Body of pancreas (tissue), 4 donors: Measurements from ENCODE around the gene ZBTB33. TPM values are rescaled to one million over a fixed set of nuclear protein-coding genes. Genes with fewer than 3 reads are reported as not detected.
A peak's percentile ranks its signal among the peaks of the same experiment; 100 is the strongest.

Source experiments
- ATAC-seq: fragments of 150-250 bp; one replicate; pipeline ENCODE4 v1.9.1; 2016
- DNase-seq, 4 donors: peaks; one replicate each; pipeline ENCODE4 v3.0.0-alpha.2; 2019
- H3K27ac ChIP-seq, 4 donors: fragments of 200-600 bp; sonication (generic); 1 replicate in 3 of 4; 2 replicates in 1 of 4; pipeline versions ENCODE4 v1.5.1 to v1.6.1; 2016 to 2019; ENCODE audit warnings: mild to moderate bottlenecking in 1 of 4, mixed read lengths in 1 of 4, moderate library complexity in 1 of 4
- H3K27me3 ChIP-seq, 2 donors: fragments of 200-600 bp; sonication (generic); one replicate each; pipeline ENCODE4 v1.6.0; 2016; ENCODE audit warnings: mild to moderate bottlenecking in 1 of 2
- H3K36me3 ChIP-seq, 2 donors: fragments of 200-600 bp; sonication (generic); replicated peaks in 1 of 2; 2 replicates each; pipeline ENCODE4 v1.5.1; 2016; ENCODE audit warnings: low read depth in 2 of 2; ENCODE audit not compliant: insufficient read depth in 1 of 2
- H3K4me1 ChIP-seq: fragments of 200-600 bp; sonication (generic); one replicate; pipeline ENCODE4 v1.6.0; 2016
- H3K4me3 ChIP-seq, 2 donors: fragments of 200-600 bp; sonication (generic); 1 replicate in 1 of 2; 2 replicates in 1 of 2; pipeline ENCODE4 v1.5.1; 2016 to 2019
- H3K9me3 ChIP-seq, 3 donors: fragments of 200-600 bp; sonication (generic); 1 replicate in 2 of 3; 2 replicates in 1 of 3; pipeline ENCODE4 v1.5.1; 2016
- POLR2A ChIP-seq, 3 donors: fragments of 450-650 bp; IDR thresholded peaks; one replicate each; pipeline ENCODE4 v1.6.1; 2016; ENCODE audit warnings: antibody characterized with exemption in 3 of 3, mild to moderate bottlenecking in 2 of 3
- WGBS, 2 donors: methylation state at CpG; one replicate each; pipeline ENCODE4 v1.1.5; 2017; 5-methylcytosine and 5-hydroxymethylcytosine counted together
- intact Hi-C: fragments of 100-400 bp; cut with DNase I; formaldehyde crosslinking; loops from one replicate; pipeline ENCODE4 v1.15.1; 2023
- total RNA-seq, 2 donors: library from RNA; depleted of rRNA; stranded (reverse); fragments of >200 nt; gene quantifications; one replicate each; pipeline ENCODE4 v1.1.0, GENCODE V29; 2016
- TF ChIP-seq, protein P1 (sequence below), 7 experiments: fragments of 450-650 bp in 4 of 7; fragments of 200-600 bp in 3 of 7; sonication (generic) in 3 of 7; IDR thresholded peaks; one replicate each; pipeline ENCODE4 v1.5.1; 2016 to 2019; ENCODE audit warnings: antibody characterized with exemption in 7 of 7

Gene ZBTB33
- total RNA-seq, 2 donors from 2014 or later, result 6.9 to 9.6 TPM

DNA sequence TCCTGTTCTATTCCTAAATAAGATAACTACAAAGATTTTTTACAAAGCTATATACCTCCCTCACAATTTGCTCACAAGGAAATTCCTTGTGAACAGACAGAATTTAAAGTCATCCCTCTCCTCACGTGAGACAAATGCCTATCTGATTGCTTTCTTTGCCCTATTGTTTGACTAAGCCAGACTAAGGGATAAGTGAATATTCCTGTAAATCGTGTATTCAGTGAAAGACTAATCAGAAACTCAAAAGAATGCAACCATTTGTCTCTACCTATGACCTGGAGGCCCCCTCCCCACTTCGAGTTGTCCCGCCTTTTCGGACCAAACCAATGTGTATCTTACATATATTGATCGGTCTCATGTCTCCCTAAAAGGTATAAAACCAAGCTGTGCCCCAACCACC is 15.3 kb upstream of the ZBTB33 start:
- Histone ChIP-seq H3K27me3 (no peaks in the 10 kb centered on the region), H3K36me3 (no peaks in the 10 kb centered on the region), H3K27ac (no peak overlapping the region), H3K9me3 (no peaks in the 10 kb centered on the region), H3K4me1 (no peaks in the 10 kb centered on the region), H3K4me3 (no peak overlapping the region)
- no peak for TF ChIP-seq POLR2A (IDR thresholded peaks at IDR 0.05)
- ATAC-seq (no peak), DNase-seq (no peak)
- intact Hi-C loops, result no loop called here
- 77 to 79% methylated on average over 6 of the region's 6 CpGs for WGBS, 2 donors

DNA sequence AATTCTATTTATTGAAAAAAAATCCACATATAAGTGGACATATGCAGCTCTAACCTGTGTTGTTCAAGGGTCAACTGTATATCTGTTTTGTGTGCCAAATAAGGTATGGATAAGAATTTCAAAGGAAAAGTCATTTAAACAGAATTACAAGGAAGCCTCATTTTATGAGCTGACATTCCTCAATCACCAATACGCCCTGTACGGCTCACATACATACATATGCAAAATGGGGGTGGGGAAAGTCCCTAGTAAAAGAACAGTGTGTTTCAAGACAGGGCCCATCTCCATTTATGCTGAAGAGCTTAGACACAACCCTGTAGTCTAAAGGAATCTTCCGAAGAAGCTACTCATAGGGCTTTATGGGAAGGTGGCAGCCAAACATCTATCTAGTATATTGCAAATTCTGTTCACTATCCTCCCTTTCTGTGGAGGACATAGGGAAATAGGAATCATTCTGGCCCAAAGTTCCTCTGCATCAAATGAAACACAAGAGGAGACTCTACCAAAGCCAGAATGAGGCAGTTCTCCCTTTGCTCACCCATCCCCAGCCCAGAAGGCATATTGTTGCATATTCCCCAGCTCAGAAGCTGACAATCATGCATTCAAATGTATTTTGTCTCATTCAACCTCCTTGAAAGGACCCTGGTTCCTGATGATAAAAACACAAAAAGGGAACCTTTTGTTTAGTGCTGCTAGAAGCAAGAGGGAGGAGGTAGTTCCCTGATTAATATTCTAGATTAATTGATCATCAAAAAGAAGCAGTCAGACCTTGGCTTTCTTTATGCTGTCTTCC is 13.7 kb upstream of the ZBTB33 start:
- TF ChIP-seq, protein P1, sequence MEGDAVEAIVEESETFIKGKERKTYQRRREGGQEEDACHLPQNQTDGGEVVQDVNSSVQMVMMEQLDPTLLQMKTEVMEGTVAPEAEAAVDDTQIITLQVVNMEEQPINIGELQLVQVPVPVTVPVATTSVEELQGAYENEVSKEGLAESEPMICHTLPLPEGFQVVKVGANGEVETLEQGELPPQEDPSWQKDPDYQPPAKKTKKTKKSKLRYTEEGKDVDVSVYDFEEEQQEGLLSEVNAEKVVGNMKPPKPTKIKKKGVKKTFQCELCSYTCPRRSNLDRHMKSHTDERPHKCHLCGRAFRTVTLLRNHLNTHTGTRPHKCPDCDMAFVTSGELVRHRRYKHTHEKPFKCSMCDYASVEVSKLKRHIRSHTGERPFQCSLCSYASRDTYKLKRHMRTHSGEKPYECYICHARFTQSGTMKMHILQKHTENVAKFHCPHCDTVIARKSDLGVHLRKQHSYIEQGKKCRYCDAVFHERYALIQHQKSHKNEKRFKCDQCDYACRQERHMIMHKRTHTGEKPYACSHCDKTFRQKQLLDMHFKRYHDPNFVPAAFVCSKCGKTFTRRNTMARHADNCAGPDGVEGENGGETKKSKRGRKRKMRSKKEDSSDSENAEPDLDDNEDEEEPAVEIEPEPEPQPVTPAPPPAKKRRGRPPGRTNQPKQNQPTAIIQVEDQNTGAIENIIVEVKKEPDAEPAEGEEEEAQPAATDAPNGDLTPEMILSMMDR (IDR thresholded peaks at IDR 0.05), result no peak
- TF ChIP-seq POLR2A (IDR thresholded peaks at IDR 0.05), result no peak
- Histone ChIP-seq H3K27me3 (no peaks in the 10 kb centered on the region), H3K36me3 (no peaks in the 10 kb centered on the region), H3K9me3 (no peaks in the 10 kb centered on the region), H3K4me3 (no peak overlapping the region), H3K4me1 (no peaks in the 10 kb centered on the region), H3K27ac (no peak overlapping the region)
- intact Hi-C loops, result no loop called here
- no peak for DNase-seq
- 89 to 92% methylated on average over 3 of the region's 3 CpGs for WGBS, 2 donors
- no peak for ATAC-seq

GRCh38 chrX:120238933-120239332 is 11.7 kb upstream of the ZBTB33 start:
- 60 to 98% methylated on average over 2 to 4 of the region's 4 CpGs for WGBS, 2 donors
- no peak for ATAC-seq
- Histone ChIP-seq H3K9me3 (no peaks in the 10 kb centered on the region), H3K27ac (no peak overlapping the region), H3K4me1 (peaks cover 14% of the 10 kb centered on the region), H3K27me3 (no peaks in the 10 kb centered on the region), H3K36me3 (no peaks in the 10 kb centered on the region), H3K4me3 (no peak overlapping the region)
- TF ChIP-seq, protein P1 (IDR thresholded peaks at IDR 0.05), result no peak
- no peak for TF ChIP-seq POLR2A (IDR thresholded peaks at IDR 0.05)
- intact Hi-C loops, result no loop called here
- DNase-seq, result no peak

- TF ChIP-seq POLR2A (IDR thresholded peaks at IDR 0.05), result no peak
- DNase-seq (no peak), ATAC-seq (no peak)
- Histone ChIP-seq H3K4me3 (no peak overlapping the region), H3K9me3 (no peaks in the 10 kb centered on the region), H3K27me3 (no peaks in the 10 kb centered on the region), H3K36me3 (no peaks in the 10 kb centered on the region), H3K4me1 (peaks cover 17% of the 10 kb centered on the region), H3K27ac (no peak overlapping the region)
- intact Hi-C loops, result no loop called here
- WGBS, 2 donors, result 69 to 71% methylated on average over 4 to 5 of the region's 5 CpGs
Measured at GRCh38 chrX:120242813-120243212, 7.8 kb upstream of the ZBTB33 start.

DNA sequence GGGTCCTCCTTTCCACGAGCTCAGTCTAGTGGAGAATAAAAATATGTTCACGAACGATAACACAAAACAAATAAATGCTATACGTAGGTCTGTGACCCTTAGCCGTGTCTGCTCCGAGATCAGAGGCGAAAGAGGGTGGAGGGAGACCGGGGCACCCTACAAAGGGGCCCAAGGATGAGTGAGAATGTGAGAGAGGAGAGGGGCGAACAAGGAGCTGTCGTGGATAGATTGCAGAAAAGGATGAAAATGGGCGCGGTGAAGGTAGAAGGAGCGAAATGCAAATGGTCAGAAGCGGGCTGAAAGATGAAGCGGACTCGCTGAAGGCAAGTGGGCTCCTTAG is 6.2 kb upstream of the ZBTB33 start:
- WGBS, 2 donors, result 0 to 1% methylated on average over 12 to 16 of the region's 16 CpGs
- Histone ChIP-seq H3K4me1 (peaks cover 17% of the 10 kb centered on the region), H3K4me3 (peak overlapping the region; percentile 40 to 62), H3K9me3 (no peaks in the 10 kb centered on the region), H3K36me3 (no peaks in the 10 kb centered on the region), H3K27me3 (no peaks in the 10 kb centered on the region), H3K27ac (peak overlapping the region; percentile 72 to 94 (median 84))
- intact Hi-C loops, result no loop called here
- no peak for ATAC-seq
- TF ChIP-seq POLR2A (IDR thresholded peaks at IDR 0.05), result no peak
- TF ChIP-seq, protein P1 (IDR thresholded peaks at IDR 0.05), result no peak
- no peak for DNase-seq
